NCI-H2029 (cell line): Measurements from ENCODE around the gene CCL11.

Experiments used
- DNase-seq: peaks from one replicate; lab custom pipeline; 2025; lab: John Stamatoyannopoulos, UW

The CCL11 gene

GRCh38 chr17:34257299-34257985, 28.1 kb upstream of the CCL11 start:
- no peak for DNase-seq

GRCh38 chr17:34257986-34258326, 27.6 kb upstream of the CCL11 start:
- DNase-seq: no peak

GRCh38 chr17:34259146-34259545, 26.4 kb upstream of the CCL11 start:
- no peak for DNase-seq

- DNase-seq: no peak
Observed at GRCh38 chr17:34260861-34261260, 24.7 kb upstream of the CCL11 start.

- no peak for DNase-seq
Observed at GRCh38 chr17:34261568-34262337, 23.8 kb upstream of the CCL11 start.

GRCh38 chr17:34265711-34266110, 19.8 kb upstream of the CCL11 start:
- DNase-seq: no peak

GRCh38 chr17:34269969-34270368, 15.6 kb upstream of the CCL11 start, which contains the start of gene CCL7:
Gene CCL7, plus strand, starts transcription at chr17:34270221. Its CDS starts 70 bp downstream, at chr17:34270291.
- no peak for DNase-seq

GRCh38 chr17:34275881-34276280, 9.7 kb upstream of the CCL11 start:
- DNase-seq: peak; percentile 41

- DNase-seq: no peak
Observed at GRCh38 chr17:34276826-34277225, 8.7 kb upstream of the CCL11 start.

- DNase-seq: no peak
Observed at GRCh38 chr17:34283571-34283970, 2.0 kb upstream of the CCL11 start.

GRCh38 chr17:34287875-34288274, 2.3 kb downstream of the CCL11 start:
- DNase-seq: no peak

- no peak for DNase-seq
Observed at GRCh38 chr17:34290586-34290985, 5.0 kb downstream of the CCL11 start.

GRCh38 chr17:34291721-34292348, 6.3 kb downstream of the CCL11 start:
- peak; percentile 52 for DNase-seq

GRCh38 chr17:34299027-34299426, 13.5 kb downstream of the CCL11 start:
- no peak for DNase-seq

GRCh38 chr17:34299956-34300577, 14.5 kb downstream of the CCL11 start:
- DNase-seq: no peak

GRCh38 chr17:34300652-34301370, 15.3 kb downstream of the CCL11 start:
- DNase-seq: no peak

- DNase-seq: no peak
Observed at GRCh38 chr17:34301986-34302385, 16.4 kb downstream of the CCL11 start.

GRCh38 chr17:34302636-34303035, 17.1 kb downstream of the CCL11 start:
- no peak for DNase-seq

- no peak for DNase-seq
Observed at GRCh38 chr17:34303606-34304005, 18.1 kb downstream of the CCL11 start.

GRCh38 chr17:34305061-34305460, 19.5 kb downstream of the CCL11 start:
- no peak for DNase-seq

- DNase-seq: no peak
Observed at GRCh38 chr17:34305606-34306005, 20.1 kb downstream of the CCL11 start.

- no peak for DNase-seq
Observed at GRCh38 chr17:34306466-34306865, 20.9 kb downstream of the CCL11 start.
